Upper lobe of left lung (tissue), 4 donors: Measurements from ENCODE around the gene ELP5.

Experiments used
- CTCF ChIP-seq, 6 experiments: fragments of 450-650 bp in 4 of 6; fragments of 200-600 bp in 2 of 6; sonication (generic) in 2 of 6; IDR thresholded peaks; one replicate each; pipeline ENCODE4 v1.5.1; 2016 to 2019; ENCODE audit warnings: antibody characterized with exemption in 6 of 6
- EP300 ChIP-seq, 4 donors: sonication (generic); formaldehyde crosslinking; IDR thresholded peaks; one replicate each; pipeline ENCODE4 v1.5.1; 2017; ENCODE audit warnings: antibody characterized with exemption in 4 of 4, control low read depth in 2 of 4
- POLR2A ChIP-seq, 4 donors: fragments of 450-650 bp; IDR thresholded peaks; one replicate each; pipeline ENCODE4 v1.5.1; 2016 to 2017; ENCODE audit warnings: antibody characterized with exemption in 4 of 4, mild to moderate bottlenecking in 2 of 4
- POLR2AphosphoS5 ChIP-seq, 2 donors: sonication (generic); formaldehyde crosslinking; IDR thresholded peaks; one replicate each; pipeline ENCODE4 v1.5.1; 2017; ENCODE audit warnings: antibody characterized with exemption in 2 of 2

GRCh38 chr17:7222972-7223292, 29.1 kb upstream of the ELP5 start:
- TF ChIP-seq POLR2A (IDR thresholded peaks at IDR 0.05) = no peak
- TF ChIP-seq CTCF (IDR thresholded peaks at IDR 0.05) = no peak
- no peak for TF ChIP-seq EP300 (IDR thresholded peaks at IDR 0.05)
- no peak for TF ChIP-seq POLR2AphosphoS5 (IDR thresholded peaks at IDR 0.05)
